Endothelial cell of umbilical vein (primary cell): ENCODE data around the gene KCNJ12. TPM values are rescaled to one million over a fixed set of nuclear protein-coding genes. Genes with fewer than 3 reads are reported as not detected.
"Not testable (repeated sequence)": the region's sequence is repeated elsewhere in the genome, so short reads cannot be mapped to it uniquely, and the experiment has no call there.

ENCODE experiments used
- BruUV-seq: library from RNA; stranded (reverse); fragments of 400-500 nt; replicated peaks from 2 replicates; lab custom pipeline; 2021; lab: Mats Ljungman, UMichigan
- CTCF ChIA-PET: fragments of 300-600, 350-600 bp; sonication (Branson Sonifier 250); formaldehyde crosslinking; loops from one replicate; lab custom pipeline; 2021; ENCODE audit warnings: antibody characterized with exemption, inconsistent platforms; lab: Charles Lee
- POLR2A ChIA-PET: fragments of 300-600, 350-600 bp; sonication (Branson Sonifier 250); formaldehyde crosslinking; loops from one replicate; lab custom pipeline; 2021; ENCODE audit warnings: antibody characterized with exemption, inconsistent platforms; lab: Charles Lee
- DNase-seq: peaks from one replicate; pipeline ENCODE4 v3.0.0-alpha.2; 2011; ENCODE audit warnings: low read depth, low spot score
- FAIRE-seq: peaks from 2 replicates; lab custom pipeline; 2011; peaks lifted over from hg19 to GRCh38; lab: Jason Lieb, UNC
- H2AFZ ChIP-seq: 2 replicates; pipeline ENCODE4 v1.6.0; 2012; ENCODE audit warnings: low read depth, low read length, control low read depth, inconsistent platforms
- H3K27ac ChIP-seq: 2 replicates; pipeline ENCODE4 v1.5.1; 2011; ENCODE audit warnings: low read depth, mild to moderate bottlenecking, control low read depth, low read length, moderate library complexity; ENCODE audit not compliant: insufficient read depth
- H3K27me3 ChIP-seq, 2 experiments: 2 replicates each; pipeline versions ENCODE4 v1.6.0 to v1.6.1; 2011; ENCODE audit warnings: low read length in 2 of 2, mixed read lengths in 1 of 2; ENCODE audit not compliant: control insufficient read depth in 2 of 2, insufficient read depth in 2 of 2
- H3K36me3 ChIP-seq, 2 experiments: 2 replicates in 1 of 2; 3 replicates in 1 of 2; pipeline ENCODE4 v1.5.1; 2011; ENCODE audit warnings: low read length in 2 of 2, mild to moderate bottlenecking in 1 of 2, moderate library complexity in 1 of 2; ENCODE audit not compliant: control insufficient read depth in 2 of 2, insufficient read depth in 2 of 2; ENCODE audit errors: extremely low read depth in 1 of 2
- H3K4me1 ChIP-seq: 3 replicates; pipeline ENCODE4 v1.5.1; 2011; ENCODE audit warnings: mild to moderate bottlenecking, low read length; ENCODE audit not compliant: control insufficient read depth, insufficient read depth; ENCODE audit errors: extremely low read depth
- H3K4me2 ChIP-seq: 2 replicates; pipeline ENCODE4 v1.6.1; 2011; ENCODE audit warnings: low read length, control low read depth, mixed read lengths; ENCODE audit not compliant: insufficient read depth
- H3K4me3 ChIP-seq, 3 experiments: fragments of 200-600 bp in 1 of 3; sonication (generic), shearing (Covaris generic) in 1 of 3; replicated peaks in 1 of 3; 2 replicates each; pipeline ENCODE4 v1.5.1; 2011 to 2016; ENCODE audit warnings: control low read depth in 3 of 3, low read length in 3 of 3, mild to moderate bottlenecking in 2 of 3, inconsistent platforms in 1 of 3, low read depth in 1 of 3, moderate library complexity in 1 of 3; ENCODE audit not compliant: insufficient read depth in 1 of 3
- H3K79me2 ChIP-seq: 2 replicates; pipeline ENCODE4 v1.6.0; 2012; ENCODE audit warnings: low read length, inconsistent platforms; ENCODE audit not compliant: control insufficient read depth, insufficient read depth
- H3K9ac ChIP-seq: replicated peaks from 2 replicates; pipeline ENCODE3; 2011; ENCODE audit warnings: low read length, control low read depth; ENCODE audit not compliant: insufficient read depth; ENCODE audit errors: extremely low read depth
- H3K9me1 ChIP-seq: replicated peaks from 3 replicates; pipeline ENCODE4 v1.6.0; 2011; ENCODE audit warnings: mild to moderate bottlenecking, low read length; ENCODE audit not compliant: control insufficient read depth, insufficient read depth; ENCODE audit errors: extremely low read depth
- H3K9me3 ChIP-seq: replicated peaks from 2 replicates; pipeline ENCODE4 v1.5.1; 2012; ENCODE audit warnings: low read length, inconsistent platforms; ENCODE audit not compliant: control insufficient read depth, insufficient read depth
- H4K20me1 ChIP-seq: replicated peaks from 2 replicates; pipeline ENCODE3; 2011; ENCODE audit warnings: mild to moderate bottlenecking, low read length; ENCODE audit not compliant: control insufficient read depth, insufficient read depth; ENCODE audit errors: extremely low read depth
- dilution Hi-C: fragments of 300-500 bp; cut with MboI; formaldehyde crosslinking; loops from one replicate; pipeline ENCODE4 v1.15.0; 2019; ENCODE audit warnings: low sequenced_read_pairs; ENCODE audit not compliant: extremely low pct_ligation_motif_present
- intact Hi-C: fragments of 100-400 bp; cut with micrococcal nuclease; formaldehyde crosslinking; loops from one replicate; pipeline ENCODE4 v1.10.0; 2022
- polyA plus RNA-seq, 4 experiments: library from polyadenylated mRNA; depleted of rRNA in 3 of 4; stranded (reverse) in 3 of 4; unstranded in 1 of 4; fragments of >200 nt; gene quantifications; 2 replicates each; pipeline versions ENCODE4 v1.2.1 to v1.2.3, GENCODE V29; 2011 to 2012; ENCODE audit warnings: missing spikeins in 1 of 4
- total RNA-seq: library from RNA; stranded (reverse); gene quantifications from 2 replicates; pipeline ENCODE4 v1.2.3, GENCODE V29; 2021

Gene KCNJ12
- total and polyA plus RNA-seq, 2 donors (not counting 3 experiments of a cell fraction or from before 2014, with no cell fraction given), result 0.19 to 0.44 TPM

DNA sequence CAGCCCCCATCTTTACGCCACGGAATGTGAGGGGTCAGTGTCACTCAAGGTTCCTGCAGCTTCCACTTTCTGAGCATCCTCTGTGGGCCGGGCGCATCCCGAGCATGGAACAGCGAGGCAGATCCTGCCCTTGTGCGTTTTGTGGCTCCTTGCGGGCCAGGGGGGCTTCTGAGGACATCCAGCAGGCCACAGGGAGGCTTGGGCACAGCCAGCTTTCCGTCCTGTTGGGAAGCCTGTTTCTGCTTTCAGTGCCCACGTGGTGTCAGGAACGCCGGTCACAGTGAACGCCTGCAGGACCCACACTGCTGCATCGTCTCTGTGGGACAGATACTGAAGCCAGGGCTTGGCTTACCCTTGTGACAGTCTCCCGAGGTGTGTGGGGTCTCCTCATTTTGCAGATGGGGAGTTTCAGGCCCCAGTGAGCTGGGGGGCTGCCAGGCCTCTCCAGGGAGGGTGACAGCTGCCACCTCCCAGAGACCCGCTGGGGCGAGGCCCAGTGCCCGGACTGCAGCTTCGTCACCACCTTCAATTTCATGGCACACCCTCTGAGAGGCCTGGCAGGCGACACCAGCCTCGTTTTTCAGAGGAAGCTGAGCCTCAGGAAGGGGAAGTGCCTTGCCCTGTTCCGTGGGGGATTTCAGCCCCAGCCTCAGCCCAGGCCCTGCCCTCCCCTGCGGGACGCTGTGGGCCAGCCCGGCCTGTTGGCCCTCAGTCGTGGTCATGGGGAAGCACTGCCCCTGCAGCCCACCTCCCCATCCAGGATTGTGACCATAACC is 29.0 kb downstream of the KCNJ12 start:
- dilution Hi-C loops, H3K9me3 ChIP-seq, H3K4me2 ChIP-seq, H3K4me1 ChIP-seq, BruUV-seq, H3K79me2 ChIP-seq, H4K20me1 ChIP-seq, H3K9ac ChIP-seq, H3K27ac ChIP-seq, H3K4me3 ChIP-seq, DNase-seq, H3K9me1 ChIP-seq, intact Hi-C loops, H3K36me3 ChIP-seq, H3K27me3 ChIP-seq, POLR2A ChIA-PET, CTCF ChIA-PET: not testable (repeated sequence)
- peak; percentile 42 for FAIRE-seq
- H2AFZ ChIP-seq, result peak overlapping the region; percentile 71

DNA sequence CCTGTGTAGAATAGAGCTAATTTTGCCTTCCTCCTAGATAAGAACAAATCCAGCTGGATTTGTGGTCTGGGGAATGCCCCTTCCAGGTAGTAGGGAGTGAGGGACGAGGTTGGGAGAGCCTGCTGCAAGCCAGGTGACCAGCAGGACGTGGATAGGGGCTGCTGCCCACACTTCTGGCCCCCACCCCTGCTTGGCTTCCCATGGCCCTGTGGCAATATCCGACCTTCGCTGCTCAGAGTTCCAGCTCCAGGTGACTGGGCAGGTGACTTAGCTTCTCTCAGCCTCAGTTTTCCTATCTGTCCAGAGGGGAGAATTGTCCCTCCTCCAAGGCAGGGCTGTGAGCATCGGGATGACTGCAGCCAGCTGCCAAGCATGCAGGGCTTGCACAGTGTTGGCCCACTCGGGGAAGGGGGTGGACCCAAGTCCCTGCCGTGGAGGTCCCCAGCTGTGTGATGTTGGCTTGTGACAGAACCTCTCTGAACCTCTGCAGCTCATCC is 29.8 kb downstream of the KCNJ12 start:
- BruUV-seq, H3K27me3 ChIP-seq, H3K4me2 ChIP-seq, CTCF ChIA-PET, H3K9me1 ChIP-seq, H4K20me1 ChIP-seq, H3K4me3 ChIP-seq, H3K9me3 ChIP-seq, H3K79me2 ChIP-seq, H3K27ac ChIP-seq, H3K4me1 ChIP-seq, H3K9ac ChIP-seq, dilution Hi-C loops, H3K36me3 ChIP-seq, intact Hi-C loops, DNase-seq, POLR2A ChIA-PET: not testable (repeated sequence)
- FAIRE-seq, result peak; percentile 44
- H2AFZ ChIP-seq, result peak overlapping the region; percentile 71

DNA sequence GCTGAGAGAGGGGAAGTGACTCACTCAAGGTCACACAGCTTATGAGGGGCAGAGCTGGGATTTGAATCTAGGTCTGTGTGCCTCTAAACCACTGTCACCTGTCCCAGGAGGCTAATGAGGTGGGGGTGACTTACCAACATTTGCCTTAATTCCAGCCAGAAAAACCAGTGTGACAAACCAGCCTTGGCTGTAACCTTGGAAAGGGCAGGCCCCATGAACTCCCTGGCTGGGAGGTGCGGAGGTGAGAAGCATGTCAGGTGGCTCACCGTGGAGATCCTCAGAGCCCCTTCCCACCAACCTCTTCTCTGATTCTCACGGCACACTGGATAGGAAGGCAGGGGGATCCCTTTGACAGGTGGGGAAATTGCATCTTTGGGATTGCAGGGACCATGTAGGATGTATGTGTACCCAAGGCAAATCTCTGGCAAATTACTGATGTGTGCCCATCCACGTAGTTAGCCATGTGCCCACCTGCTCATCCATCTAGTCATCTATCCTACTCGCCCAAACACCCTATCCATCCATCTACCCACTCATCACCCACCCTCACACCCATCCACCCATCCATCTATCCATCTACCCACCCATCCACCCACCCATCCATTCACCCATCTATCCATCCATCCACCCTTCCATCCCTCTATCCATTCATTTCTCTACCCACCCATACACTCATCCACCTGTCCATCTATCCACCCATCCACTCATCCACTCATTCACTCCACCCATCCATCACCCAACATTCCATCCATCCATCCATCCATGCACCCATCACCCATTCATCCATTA is 30.7 kb downstream of the KCNJ12 start:
- BruUV-seq, CTCF ChIA-PET: not testable (repeated sequence)

DNA sequence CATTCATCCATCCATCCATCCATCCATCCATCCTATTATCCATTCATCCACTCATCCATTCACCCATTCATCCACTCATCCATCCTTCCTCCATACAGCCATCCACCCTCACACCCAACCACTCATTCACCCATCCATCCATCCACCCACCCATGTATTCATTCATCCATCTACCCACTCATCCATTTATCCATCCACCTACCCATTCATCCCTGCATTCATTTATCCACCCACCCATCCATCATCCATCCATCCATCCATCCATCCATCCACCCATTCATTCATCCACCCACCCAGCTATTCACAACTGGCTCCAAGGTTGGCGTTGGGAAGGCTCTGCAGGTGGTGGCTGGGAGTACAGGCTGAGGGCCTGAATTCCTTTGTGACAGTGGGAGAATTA is 31.6 kb downstream of the KCNJ12 start:
- BruUV-seq, H3K4me3 ChIP-seq, POLR2A ChIA-PET, H3K4me2 ChIP-seq, dilution Hi-C loops, H3K4me1 ChIP-seq, H4K20me1 ChIP-seq, H3K79me2 ChIP-seq, H2AFZ ChIP-seq, H3K9ac ChIP-seq, H3K9me3 ChIP-seq, H3K9me1 ChIP-seq, intact Hi-C loops, H3K27ac ChIP-seq, H3K27me3 ChIP-seq, CTCF ChIA-PET, DNase-seq, H3K36me3 ChIP-seq: not testable (repeated sequence)
- FAIRE-seq, result peak; percentile 66

More for the DNA sequence above, 30.7 kb downstream of the KCNJ12 start:
- H3K9me3 ChIP-seq, H3K9ac ChIP-seq, H3K36me3 ChIP-seq, FAIRE-seq, H2AFZ ChIP-seq, H3K9me1 ChIP-seq, H3K4me3 ChIP-seq, dilution Hi-C loops, DNase-seq, H3K4me2 ChIP-seq, H3K27ac ChIP-seq, intact Hi-C loops, H4K20me1 ChIP-seq, POLR2A ChIA-PET, H3K79me2 ChIP-seq, H3K27me3 ChIP-seq, H3K4me1 ChIP-seq: not testable (repeated sequence)
